HepG2 (cell line): Measurements from ENCODE around the gene SHC1. TPM values are rescaled to one million over a fixed set of nuclear protein-coding genes. Genes with fewer than 3 reads are reported as not detected.

ENCODE experiments used
- HIC2 ChIP-seq: sonication (generic); formaldehyde crosslinking; IDR thresholded peaks from 2 replicates; pipeline ENCODE4 v1.9.0; 2022; ENCODE audit warnings: low read depth, missing genetic modification reagents
- KAT7 ChIP-seq: IDR thresholded peaks from 2 replicates; pipeline ENCODE4 v1.6.1; 2018; ENCODE audit warnings: borderline replicate concordance, missing compliant biosample characterization
- RFX5 ChIP-seq: IDR thresholded peaks from 2 replicates; pipeline ENCODE4 v1.6.1; 2011; ENCODE audit warnings: low read depth, low read length, improper control_type of control experiment
- TBX3 ChIP-seq: fragments of 450-650 bp; IDR thresholded peaks from 2 replicates; pipeline ENCODE4 v1.6.1; 2017; ENCODE audit warnings: antibody characterized with exemption, mild to moderate bottlenecking, inconsistent platforms, borderline replicate concordance
- ZBTB33 ChIP-seq: sonication (generic); formaldehyde crosslinking; IDR thresholded peaks from 2 replicates; pipeline ENCODE4 v1.4.0; 2020; ENCODE audit warnings: missing genetic modification reagents
- ZC3H4 ChIP-seq: sonication (generic); formaldehyde crosslinking; IDR thresholded peaks from 2 replicates; pipeline ENCODE4 v1.4.0; 2020; ENCODE audit warnings: missing genetic modification reagents, borderline replicate concordance
- ZNF10 ChIP-seq: sonication (generic); formaldehyde crosslinking; IDR thresholded peaks from 2 replicates; pipeline ENCODE4 v1.4.0; 2020; ENCODE audit warnings: mild to moderate bottlenecking, low read depth, missing genetic modification reagents, borderline replicate concordance
- ZNF773 ChIP-seq: sonication (generic); formaldehyde crosslinking; IDR thresholded peaks from 2 replicates; pipeline ENCODE4 v1.4.0; 2020; ENCODE audit warnings: missing genetic modification reagents, borderline replicate concordance
- polyA plus RNA-seq, 8 experiments: library from polyadenylated mRNA; depleted of rRNA in 3 of 8; stranded (reverse) in 7 of 8; unstranded in 1 of 8; fragments of >200 nt; fragmentation: Illumina TruSeq in 4 of 8; extraction: Trizol in 4 of 8; gene quantifications; 2 replicates each; pipeline versions ENCODE4 v1.2.1 to v1.2.3, GENCODE V29; 2011 to 2016; ENCODE audit warnings: low read depth in 4 of 8, missing spikeins in 1 of 8, mixed read lengths in 1 of 8; ENCODE audit not compliant: insufficient read depth in 1 of 8
- total RNA-seq, 5 experiments: library from RNA; depleted of rRNA; stranded (reverse); fragments of >200 nt; fragmentation: Illumina TruSeq; extraction: Trizol; gene quantifications; 2 replicates each; pipeline ENCODE4 v1.2.3, GENCODE V29; 2016; ENCODE audit warnings: low read depth in 1 of 5
- TF ChIP-seq, protein P1 (sequence below): sonication (generic); formaldehyde crosslinking; IDR thresholded peaks from 2 replicates; pipeline ENCODE4 v1.5.0; 2020; ENCODE audit warnings: missing genetic modification reagents

SHC1 gene
- total and polyA plus RNA-seq, 2 of the 13 experiments (the other 11 are each of a cell fraction or from before 2014, with no cell fraction given) = 52.0 to 137 TPM

- TF ChIP-seq TBX3 (no peak), ZBTB33 (CRISPR knock-in tag) (no peak), KAT7 (0 out of 2 replicates have a peak, but pooled peaks have one; percentile 62), ZC3H4 (peak; percentile 47; the same call in 1 of the 2 replicates), ZNF773 (CRISPR knock-in tag) (no peak), RFX5 (no peak), HIC2 (CRISPR knock-in tag) (no peak), ZNF10 (no peak)
- TF ChIP-seq, protein P1, sequence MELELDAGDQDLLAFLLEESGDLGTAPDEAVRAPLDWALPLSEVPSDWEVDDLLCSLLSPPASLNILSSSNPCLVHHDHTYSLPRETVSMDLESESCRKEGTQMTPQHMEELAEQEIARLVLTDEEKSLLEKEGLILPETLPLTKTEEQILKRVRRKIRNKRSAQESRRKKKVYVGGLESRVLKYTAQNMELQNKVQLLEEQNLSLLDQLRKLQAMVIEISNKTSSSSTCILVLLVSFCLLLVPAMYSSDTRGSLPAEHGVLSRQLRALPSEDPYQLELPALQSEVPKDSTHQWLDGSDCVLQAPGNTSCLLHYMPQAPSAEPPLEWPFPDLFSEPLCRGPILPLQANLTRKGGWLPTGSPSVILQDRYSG (CRISPR knock-in tag) = no peak
Measured at GRCh38 chr1:154975409-154976059, 5.0 kb upstream of the SHC1 start (continued).
